ENCODE data around the gene XPO6.

XPO6 gene

DNA sequence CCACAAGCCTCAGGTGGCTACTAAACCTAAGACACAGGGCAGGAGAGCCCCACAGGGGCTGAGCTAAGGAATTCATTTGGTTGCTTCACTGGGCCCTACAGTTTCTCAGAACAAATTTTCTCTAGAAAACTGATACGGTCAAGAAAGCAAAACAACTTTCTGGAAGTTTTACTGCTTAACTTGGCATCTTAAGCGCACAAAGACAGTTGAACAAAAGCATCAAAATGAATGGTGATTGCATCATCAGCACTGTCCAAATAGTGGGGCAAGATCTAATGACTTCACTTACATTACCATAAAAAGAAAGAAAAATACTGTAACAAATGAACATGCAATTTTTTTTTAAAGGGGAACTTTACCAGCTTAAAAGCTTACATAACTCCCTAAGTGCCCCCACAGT is 47.6 kb downstream of the XPO6 start:
- no peak for TF ChIP-seq CTCF (conservative IDR thresholded peaks at IDR 0.05; ENCODE audit: low read depth, low read length)
- Histone ChIP-seq H3K36me3 (ENCODE audit: insufficient read depth) (peaks cover 8% of the 10 kb centered on the region; the same call in 1 of the 2 replicates), H2AFZ (ENCODE audit: low read depth) (no peak overlapping the region), H3K27me3 (ENCODE audit: insufficient read depth, low read depth) (no peaks in the 10 kb centered on the region), H3K4me2 (no peak overlapping the region), H3K4me1 (ENCODE audit: low read depth, poor library complexity, severe bottlenecking) (peaks cover 42% of the 10 kb centered on the region), H3K9ac (no peak overlapping the region), H3K79me2 (ENCODE audit: insufficient read depth, low read depth) (peaks cover 58% of the 10 kb centered on the region; the same call in 1 of the 2 replicates), H3K4me3 (IDR thresholded peaks at IDR 0.05; ENCODE audit: insufficient read depth, low read depth, low read length) (no peak overlapping the region), H3K27ac (0 out of 2 replicates have a peak overlapping the region, but pooled peaks have one; percentile 1), H4K20me1 (ENCODE audit: insufficient read depth) (no peaks in the 10 kb centered on the region)

DNA sequence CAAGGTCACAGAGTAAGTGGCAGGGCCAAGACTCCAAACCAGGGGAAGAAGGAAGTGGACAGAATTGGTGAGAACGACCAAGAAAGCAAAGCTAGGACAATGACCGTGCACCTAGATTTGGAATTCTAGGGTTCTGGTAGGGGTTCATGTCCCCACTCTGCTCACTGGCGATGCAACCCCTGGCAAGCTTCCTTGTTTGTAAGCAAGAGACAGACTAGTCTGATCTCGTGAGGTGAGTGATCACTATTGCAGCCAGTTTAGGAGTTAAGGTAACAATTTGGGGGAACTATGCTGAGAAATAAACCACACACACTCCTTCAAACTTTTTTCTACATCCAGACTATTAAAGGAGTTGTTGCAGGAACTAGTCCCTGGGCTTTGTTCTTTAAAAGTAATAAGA is 48.1 kb downstream of the XPO6 start:
- H3K27me3 ChIP-seq (ENCODE audit: insufficient read depth, low read depth), result no peaks in the 10 kb centered on the region
- no peaks in the 10 kb centered on the region for H4K20me1 ChIP-seq (ENCODE audit: insufficient read depth)
- peaks cover 46% of the 10 kb centered on the region for H3K4me1 ChIP-seq (ENCODE audit: low read depth, poor library complexity, severe bottlenecking)
- H2AFZ ChIP-seq (ENCODE audit: low read depth), result no peak overlapping the region
- H3K9ac ChIP-seq, result no peak overlapping the region
- no peak overlapping the region for H3K27ac ChIP-seq
- no peak overlapping the region for H3K4me3 ChIP-seq (IDR thresholded peaks at IDR 0.05; ENCODE audit: insufficient read depth, low read depth, low read length)
- no peak for TF ChIP-seq CTCF (conservative IDR thresholded peaks at IDR 0.05; ENCODE audit: low read depth, low read length)
- peaks cover 62% of the 10 kb centered on the region; the same call in 1 of the 2 replicates for H3K79me2 ChIP-seq (ENCODE audit: insufficient read depth, low read depth)
- H3K4me2 ChIP-seq, result no peak overlapping the region
- H3K36me3 ChIP-seq (ENCODE audit: insufficient read depth), result peaks cover 7% of the 10 kb centered on the region; the same call in 1 of the 2 replicates

DNA sequence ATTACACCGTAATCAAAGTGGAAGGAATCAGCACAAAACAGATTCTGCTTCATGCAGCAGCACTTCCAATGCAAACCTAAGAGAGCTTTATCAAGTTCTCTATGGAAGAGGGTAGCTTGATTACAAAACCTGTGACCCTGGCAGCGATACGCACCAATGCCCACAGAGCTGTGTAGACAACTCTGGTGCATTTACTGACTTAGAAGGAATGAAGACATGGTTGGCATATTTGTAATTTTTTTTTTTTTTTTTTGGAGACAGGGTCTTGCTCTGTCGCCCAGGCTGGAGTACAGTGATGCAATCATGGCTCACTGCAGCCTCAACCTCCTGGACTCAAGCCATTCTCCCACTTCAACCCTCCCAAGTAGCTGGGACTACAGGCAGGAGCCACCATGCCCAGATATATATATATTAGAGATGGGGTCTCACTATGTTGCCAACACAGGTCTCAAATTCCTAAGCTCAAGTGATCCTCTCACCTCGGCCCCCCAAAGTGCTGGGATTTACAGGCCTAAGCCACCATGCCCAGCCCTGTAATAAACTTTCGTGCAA is 49.4 kb downstream of the XPO6 start:
- Histone ChIP-seq H3K79me2 (ENCODE audit: insufficient read depth, low read depth) (peaks cover 72% of the 10 kb centered on the region; the same call in 1 of the 2 replicates), H4K20me1 (ENCODE audit: insufficient read depth) (no peaks in the 10 kb centered on the region), H3K36me3 (ENCODE audit: insufficient read depth) (peaks cover 13% of the 10 kb centered on the region; the same call in 1 of the 2 replicates), H3K27ac (no peak overlapping the region), H3K4me1 (ENCODE audit: low read depth, poor library complexity, severe bottlenecking) (peaks cover 55% of the 10 kb centered on the region), H2AFZ (ENCODE audit: low read depth) (no peak overlapping the region), H3K27me3 (ENCODE audit: insufficient read depth, low read depth) (no peaks in the 10 kb centered on the region), H3K9ac (no peak overlapping the region), H3K4me2 (no peak overlapping the region), H3K4me3 (IDR thresholded peaks at IDR 0.05; ENCODE audit: insufficient read depth, low read depth, low read length) (no peak overlapping the region)
- TF ChIP-seq CTCF (conservative IDR thresholded peaks at IDR 0.05; ENCODE audit: low read depth, low read length), result no peak

- Histone ChIP-seq H3K4me1 (ENCODE audit: low read depth, poor library complexity, severe bottlenecking) (peaks cover 56% of the 10 kb centered on the region), H3K4me2 (no peak overlapping the region), H3K27ac (no peak overlapping the region), H3K9ac (no peak overlapping the region), H2AFZ (ENCODE audit: low read depth) (no peak overlapping the region), H3K4me3 (IDR thresholded peaks at IDR 0.05; ENCODE audit: insufficient read depth, low read depth, low read length) (no peak overlapping the region), H3K36me3 (ENCODE audit: insufficient read depth) (peaks cover 8% of the 10 kb centered on the region; the same call in 1 of the 2 replicates), H3K27me3 (ENCODE audit: insufficient read depth, low read depth) (no peaks in the 10 kb centered on the region), H4K20me1 (ENCODE audit: insufficient read depth) (no peaks in the 10 kb centered on the region), H3K79me2 (ENCODE audit: insufficient read depth, low read depth) (peaks cover 75% of the 10 kb centered on the region; the same call in 1 of the 2 replicates)
- no peak for TF ChIP-seq CTCF (conservative IDR thresholded peaks at IDR 0.05; ENCODE audit: low read depth, low read length)
Measured at GRCh38 chr16:28161626-28162025, 50.1 kb downstream of the XPO6 start.
